SK-N-MC (cell line): ENCODE results near the gene NOC2L.
"Not testable (repeated sequence)": the region's sequence is repeated elsewhere in the genome, so short reads cannot be mapped to it uniquely, and the experiment has no call there.

ENCODE experiments used
- DNase-seq: peaks from one replicate; pipeline ENCODE4 v3.0.0-alpha.2; 2011; ENCODE audit warnings: low read depth, low spot score
- H3K27ac ChIP-seq: fragments of 200-600 bp; sonication (generic); 2 replicates; pipeline ENCODE4 v1.5.1; 2016; ENCODE audit warnings: mixed run types
- H3K36me3 ChIP-seq: fragments of 200-600 bp; sonication (generic); 2 replicates; pipeline ENCODE4 v1.6.1; 2017; ENCODE audit warnings: antibody characterized with exemption, low read length, mixed read lengths; ENCODE audit not compliant: insufficient read depth
- H3K4me3 ChIP-seq: fragments of 200-600 bp; sonication (generic); 2 replicates; pipeline ENCODE4 v1.5.1; 2016
- H3K9ac ChIP-seq: fragments of 200-600 bp; sonication (generic); 2 replicates; pipeline ENCODE4 v1.8.0; 2017; ENCODE audit warnings: mixed run types, mixed read lengths; ENCODE audit not compliant: insufficient read length
- H3K9me3 ChIP-seq: fragments of 200-600 bp; sonication (generic); 2 replicates; pipeline ENCODE4 v1.6.1; 2017; ENCODE audit warnings: low read depth, mild to moderate bottlenecking, antibody characterized with exemption, low read length, moderate library complexity, mixed read lengths
- EZH2 ChIP-seq: fragments of 200-600 bp; sonication (generic); IDR thresholded peaks from one replicate; pipeline ENCODE4 v1.6.1; 2017; ENCODE audit warnings: antibody characterized with exemption
- FOXP2 ChIP-seq: optimal IDR thresholded peaks from 2 replicates; pipeline ENCODE3; 2011; ENCODE audit warnings: mild to moderate bottlenecking, moderate library complexity; ENCODE audit not compliant: insufficient read depth; ENCODE audit errors: extremely low read length, control extremely low read depth
- POLR2AphosphoS5 ChIP-seq: IDR thresholded peaks from 2 replicates; pipeline ENCODE4 v1.6.1; 2012; ENCODE audit warnings: mild to moderate bottlenecking, low read depth, low read length, borderline replicate concordance

NOC2L gene

GRCh38 chr1:903305-903704 is 55.8 kb downstream of the NOC2L start:
- H3K9ac ChIP-seq, result no peak overlapping the region
- DNase-seq, result no peak
- TF ChIP-seq POLR2AphosphoS5 (no peak), EZH2 (no peak), FOXP2 (no peak)

GRCh38 chr1:902802-903201 is 56.3 kb downstream of the NOC2L start:
- no peak for DNase-seq
- Histone ChIP-seq H3K9me3 (no peaks in the 10 kb centered on the region), H3K9ac (no peak overlapping the region), H3K4me3 (no peak overlapping the region), H3K36me3 (peaks cover 11% of the 10 kb centered on the region), H3K27ac (no peak overlapping the region)
- TF ChIP-seq EZH2 (no peak), POLR2AphosphoS5 (no peak), FOXP2 (no peak)

More at GRCh38 chr1:903305-903704, 55.8 kb downstream of the NOC2L start:
- Histone ChIP-seq H3K4me3 (no peak overlapping the region), H3K36me3 (peaks cover 11% of the 10 kb centered on the region), H3K27ac (no peak overlapping the region), H3K9me3 (no peaks in the 10 kb centered on the region)

GRCh38 chr1:901108-901859 is 57.8 kb downstream of the NOC2L start:
- no peak for DNase-seq
- no peak overlapping the region for H3K4me3 ChIP-seq
- H3K27ac ChIP-seq, result no peak overlapping the region
- peaks cover 5% of the 10 kb centered on the region for H3K36me3 ChIP-seq
- H3K9ac ChIP-seq, result no peak overlapping the region
- TF ChIP-seq FOXP2, result no peak
- no peak for TF ChIP-seq EZH2
- TF ChIP-seq POLR2AphosphoS5, result no peak
- H3K9me3 ChIP-seq, result no peaks in the 10 kb centered on the region

GRCh38 chr1:899636-900317 is 59.3 kb downstream of the NOC2L start:
- DNase-seq, result no peak

GRCh38 chr1:897951-898350 is 61.1 kb downstream of the NOC2L start:
- H3K27ac ChIP-seq, H3K4me3 ChIP-seq, H3K36me3 ChIP-seq, H3K9me3 ChIP-seq, H3K9ac ChIP-seq, DNase-seq: not testable (repeated sequence)

More at GRCh38 chr1:899636-900317, 59.3 kb downstream of the NOC2L start:
- Histone ChIP-seq H3K4me3 (no peak overlapping the region), H3K9ac (no peak overlapping the region), H3K9me3 (no peaks in the 10 kb centered on the region), H3K36me3 (no peaks in the 10 kb centered on the region), H3K27ac (no peak overlapping the region)
- no peak for TF ChIP-seq POLR2AphosphoS5
- no peak for TF ChIP-seq EZH2
- TF ChIP-seq FOXP2, result no peak

- no peak for DNase-seq
- H3K9me3 ChIP-seq, result no peaks in the 10 kb centered on the region
- no peak overlapping the region for H3K4me3 ChIP-seq
- H3K36me3 ChIP-seq, result no peaks in the 10 kb centered on the region
- no peak for TF ChIP-seq EZH2
- TF ChIP-seq POLR2AphosphoS5, result no peak
- TF ChIP-seq FOXP2, result no peak
- no peak overlapping the region for H3K9ac ChIP-seq
- no peak overlapping the region for H3K27ac ChIP-seq
Observed at GRCh38 chr1:897226-897625, 61.8 kb downstream of the NOC2L start.
